Upper lobe of left lung (tissue), 4 donors: ENCODE data around the gene FOCAD.

ENCODE experiments used
- CTCF ChIP-seq, 6 experiments: fragments of 450-650 bp in 4 of 6; fragments of 200-600 bp in 2 of 6; sonication (generic) in 2 of 6; IDR thresholded peaks; one replicate each; pipeline ENCODE4 v1.5.1; 2016 to 2019; ENCODE audit warnings: antibody characterized with exemption in 6 of 6
- POLR2A ChIP-seq, 4 donors: fragments of 450-650 bp; IDR thresholded peaks; one replicate each; pipeline ENCODE4 v1.5.1; 2016 to 2017; ENCODE audit warnings: antibody characterized with exemption in 4 of 4, mild to moderate bottlenecking in 2 of 4

DNA sequence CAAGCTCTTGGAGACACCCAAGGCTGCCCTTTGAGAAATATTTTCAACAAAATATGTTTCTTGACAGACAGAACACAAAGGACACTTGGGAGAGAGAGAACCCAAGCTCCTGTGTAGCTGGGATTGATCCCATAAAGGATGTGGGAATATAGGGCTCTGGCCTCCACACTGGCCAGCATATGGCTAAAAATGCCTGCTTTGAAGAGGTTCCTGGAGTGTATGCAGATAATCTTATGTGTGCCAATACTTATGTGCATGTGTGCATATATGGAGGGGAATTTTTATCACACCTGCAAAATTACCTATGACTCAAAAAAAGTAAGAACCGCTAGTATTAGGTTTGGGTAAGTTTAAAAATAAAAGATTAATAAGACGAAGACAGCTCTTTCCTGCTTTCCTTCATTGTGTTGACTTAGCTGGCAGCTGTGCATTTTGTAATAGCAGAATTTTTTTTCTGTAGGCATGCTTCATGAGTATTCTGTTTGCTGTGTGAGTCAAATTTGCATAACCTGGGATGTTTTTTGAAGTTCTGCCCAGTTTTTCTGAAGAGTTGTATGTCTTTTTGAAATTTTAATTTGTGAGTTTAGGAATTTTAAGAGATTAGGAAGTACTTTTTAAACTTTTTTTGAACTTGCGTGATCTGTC lies 304.7 kb downstream of the FOCAD start:
- TF ChIP-seq POLR2A (IDR thresholded peaks at IDR 0.05) (no peak), CTCF (IDR thresholded peaks at IDR 0.05) (no peak)
